GM18867 (cell line): ENCODE results near the gene CERK.

Source experiments
- ATAC-seq: cut with Tn5 transposase; IDR thresholded peaks from one replicate; pipeline ENCODE4 v1.9.1; 2021; ENCODE audit warnings: mild to moderate bottlenecking, moderate library complexity; ENCODE audit not compliant: unreplicated experiment

Gene CERK

DNA sequence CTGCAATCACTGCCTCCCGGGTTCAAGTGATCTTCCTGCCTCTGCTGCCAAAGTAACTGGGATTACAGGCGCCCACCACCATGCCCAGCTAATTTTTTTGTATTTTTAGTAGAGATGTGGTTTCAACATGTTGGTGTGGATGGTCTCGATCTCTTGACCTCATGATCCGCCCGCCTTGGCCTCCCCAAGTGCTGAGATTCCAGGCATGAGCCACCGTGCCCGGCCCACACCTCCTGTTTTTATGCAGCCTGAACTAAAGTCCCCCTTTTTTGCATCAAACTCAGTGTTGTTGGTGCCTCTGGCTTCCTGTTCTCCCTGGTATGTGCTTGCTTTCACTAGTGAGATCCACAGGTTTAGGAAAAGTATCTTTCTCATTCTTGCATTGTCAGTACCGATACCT is 28.6 kb upstream of the CERK start:
- ATAC-seq, result no peak

DNA sequence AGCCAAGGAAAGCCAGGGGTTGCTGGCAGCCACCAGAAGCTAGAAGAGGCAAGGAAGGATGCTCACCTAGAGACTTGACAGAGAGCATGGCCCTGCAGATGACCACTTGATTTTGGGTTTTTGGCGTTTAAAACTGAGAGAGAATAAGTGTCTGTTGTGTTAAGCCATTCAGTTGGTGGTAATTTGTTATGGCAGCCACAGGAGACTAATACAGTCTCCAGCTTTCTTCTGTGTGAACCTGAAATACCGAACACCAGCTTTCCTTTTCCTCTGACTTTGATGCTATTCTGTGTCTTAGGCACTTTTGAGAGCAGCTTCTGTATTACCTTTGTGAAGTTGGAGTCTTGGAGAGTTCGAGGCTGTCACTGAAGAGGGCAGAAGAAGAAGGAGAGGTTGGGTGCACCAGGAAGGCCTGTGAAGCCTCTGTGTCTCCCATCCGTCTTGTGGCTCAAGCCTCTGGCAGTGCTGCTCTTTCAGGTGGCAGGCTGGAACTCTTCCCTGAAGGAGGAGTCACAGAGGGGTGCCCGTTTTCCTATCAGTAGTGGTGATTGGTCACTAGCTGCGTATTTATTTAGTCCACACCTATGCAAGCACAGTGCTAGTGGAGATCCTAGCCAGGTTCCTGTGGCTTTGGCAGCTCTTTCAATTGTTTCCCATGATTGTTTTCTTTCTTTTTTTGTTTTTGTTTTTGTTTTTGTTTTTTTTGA is 26.9 kb upstream of the CERK start:
- no peak for ATAC-seq

DNA sequence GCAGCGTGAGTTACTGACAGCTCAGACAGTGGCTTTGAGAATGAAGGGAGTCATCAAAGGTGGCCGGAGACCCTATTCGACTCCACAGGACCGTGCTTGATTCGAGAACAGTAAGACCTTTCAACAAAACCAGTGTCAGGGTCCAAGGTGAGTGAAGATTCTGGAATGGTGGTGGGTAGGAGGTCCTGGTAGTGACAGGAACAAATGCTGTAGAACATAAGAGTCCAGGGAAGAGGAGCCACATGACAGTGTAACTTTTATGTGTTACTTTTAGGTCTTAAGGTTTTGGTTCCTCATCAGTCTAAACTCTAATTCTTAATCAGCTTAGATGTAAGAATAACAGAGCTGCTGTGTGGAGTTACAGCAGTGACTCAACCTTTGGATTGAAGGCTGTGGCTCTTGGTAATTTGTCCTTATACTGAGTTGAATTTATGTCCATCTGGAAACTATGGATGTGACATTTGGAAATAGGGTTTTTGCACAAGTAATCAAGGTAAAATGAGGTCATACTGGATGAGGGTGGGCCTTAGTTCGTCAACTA is 26.2 kb upstream of the CERK start:
- no peak for ATAC-seq

DNA sequence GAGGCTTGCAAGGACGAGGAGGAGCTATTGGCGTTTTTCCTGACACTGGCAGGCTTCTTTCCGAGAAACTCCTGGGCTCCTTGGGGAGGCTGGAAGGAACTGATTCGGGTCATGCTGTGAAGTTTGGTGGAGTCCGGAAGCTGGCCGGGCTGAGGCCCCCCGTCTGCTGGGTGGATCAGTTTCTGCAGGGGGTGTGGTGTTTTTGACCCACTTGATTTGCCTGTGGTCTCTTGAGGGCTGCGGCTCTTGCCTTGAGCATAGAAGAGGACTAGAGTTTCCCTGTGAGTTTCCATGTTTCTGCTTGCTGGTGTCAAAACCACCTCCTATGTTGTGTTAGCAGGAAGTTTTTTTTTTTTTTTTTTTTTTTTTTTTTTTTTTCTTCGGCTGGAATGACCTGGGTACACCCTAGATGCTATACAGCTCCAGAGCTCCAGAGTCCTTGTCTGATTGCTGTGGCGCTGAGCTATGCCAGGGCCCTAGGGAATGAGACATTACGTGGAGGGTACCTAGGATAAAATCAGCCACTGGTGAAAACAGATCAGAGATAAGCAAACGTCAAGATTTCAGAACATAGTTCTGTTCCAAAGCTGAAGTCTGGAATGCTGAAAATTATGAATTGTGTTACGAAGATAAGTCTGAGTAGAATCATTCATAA is 25.1 kb upstream of the CERK start:
- ATAC-seq, result peak; percentile 55

DNA sequence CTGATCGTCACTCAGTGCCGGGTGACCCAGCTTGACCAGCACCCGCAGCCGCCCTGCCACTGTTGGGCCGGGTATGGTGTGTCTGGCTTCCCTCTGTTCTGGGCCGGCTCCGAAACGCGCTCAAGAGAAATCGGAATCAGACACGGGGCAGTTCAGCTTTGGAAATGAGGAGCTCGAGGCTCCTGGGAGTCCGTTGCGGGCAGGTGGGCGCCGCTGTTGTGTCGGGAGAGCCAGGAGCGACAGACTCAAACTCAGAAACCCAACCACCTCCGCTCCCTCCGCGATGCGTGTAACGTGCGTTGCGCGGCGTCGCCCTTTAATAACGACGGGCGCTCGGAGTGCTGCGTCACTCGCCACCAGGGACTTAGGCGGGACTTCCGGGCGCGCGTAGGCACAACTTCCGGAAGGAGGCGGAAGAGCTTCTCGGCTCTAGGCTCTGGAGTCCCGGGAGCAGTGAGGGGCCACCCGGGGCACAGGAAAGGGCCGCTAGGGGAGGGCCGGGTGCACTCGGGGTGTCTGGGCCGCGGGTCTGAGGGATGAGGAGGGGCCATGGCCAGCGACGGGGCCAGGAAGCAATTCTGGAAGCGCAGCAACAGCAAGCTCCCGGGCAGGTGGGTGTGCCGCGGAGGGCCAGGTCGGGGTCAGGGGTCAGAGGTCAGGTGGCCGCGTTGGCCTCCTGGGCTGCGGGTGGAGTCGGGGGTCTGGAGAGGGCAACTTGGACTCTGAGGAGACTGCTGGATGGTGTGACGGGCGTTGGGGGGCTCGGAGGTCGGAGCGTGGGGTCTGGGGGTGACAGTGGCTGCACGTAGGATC is 24.4 kb upstream of the CERK start, which contains the start of gene TBC1D22A:
Gene TBC1D22A, plus strand, starts transcription at position 413 of the 813 bp plus-strand sequence. Its CDS starts 137 bp downstream, at position 550.
- peak; percentile 79 for ATAC-seq

DNA sequence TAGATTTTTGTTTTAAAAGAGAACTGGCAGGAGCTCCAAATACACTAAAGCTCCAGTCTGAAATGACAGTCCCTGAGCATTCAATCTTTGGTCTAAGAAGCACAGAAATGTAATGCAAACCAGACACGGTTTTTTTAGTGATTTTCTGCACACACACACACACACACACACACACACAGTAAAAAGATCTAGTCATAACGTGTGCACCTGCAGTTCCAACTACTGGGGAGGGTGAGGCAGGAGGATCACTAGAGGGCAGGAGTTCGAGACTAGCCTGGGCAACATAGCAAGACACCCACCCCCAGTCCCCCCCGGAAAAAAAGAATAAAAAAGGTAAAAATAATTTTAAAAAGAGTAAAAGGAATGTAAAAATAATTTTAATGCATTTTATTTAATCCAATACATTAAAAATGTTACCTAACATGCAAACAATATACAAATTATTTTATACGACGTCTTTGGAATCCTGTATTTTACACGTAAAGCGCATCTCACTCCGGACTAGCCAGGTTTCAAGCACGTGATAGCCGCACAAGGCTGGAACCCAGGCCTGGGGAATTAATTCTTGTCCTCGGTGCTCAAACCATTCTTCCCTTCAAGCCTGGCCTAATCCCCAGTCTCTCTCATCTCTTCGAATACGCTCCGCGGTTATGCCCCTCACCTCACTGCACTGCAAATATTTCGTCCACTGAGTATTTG is 23.6 kb upstream of the CERK start:
- ATAC-seq, result no peak

DNA sequence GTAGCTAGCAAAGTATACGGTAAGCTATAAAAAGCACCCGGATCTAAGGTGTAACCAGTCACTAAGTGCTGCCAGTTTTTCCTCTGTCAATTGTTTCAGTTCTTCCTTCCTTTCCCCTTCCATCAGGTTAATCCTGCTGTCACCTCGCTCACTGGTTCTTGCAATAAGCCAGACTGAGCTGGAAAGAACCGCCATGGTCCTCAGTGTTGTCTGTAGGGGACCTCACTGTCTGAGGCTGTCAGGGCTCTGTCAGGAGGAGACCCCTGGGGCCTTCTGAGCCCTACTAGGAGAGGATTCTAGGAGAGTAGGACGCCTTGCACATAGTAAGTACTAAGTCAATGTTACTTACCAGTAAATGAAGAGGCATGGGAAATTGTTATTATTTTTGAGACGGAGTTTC is 23.0 kb upstream of the CERK start:
- ATAC-seq, result no peak

DNA sequence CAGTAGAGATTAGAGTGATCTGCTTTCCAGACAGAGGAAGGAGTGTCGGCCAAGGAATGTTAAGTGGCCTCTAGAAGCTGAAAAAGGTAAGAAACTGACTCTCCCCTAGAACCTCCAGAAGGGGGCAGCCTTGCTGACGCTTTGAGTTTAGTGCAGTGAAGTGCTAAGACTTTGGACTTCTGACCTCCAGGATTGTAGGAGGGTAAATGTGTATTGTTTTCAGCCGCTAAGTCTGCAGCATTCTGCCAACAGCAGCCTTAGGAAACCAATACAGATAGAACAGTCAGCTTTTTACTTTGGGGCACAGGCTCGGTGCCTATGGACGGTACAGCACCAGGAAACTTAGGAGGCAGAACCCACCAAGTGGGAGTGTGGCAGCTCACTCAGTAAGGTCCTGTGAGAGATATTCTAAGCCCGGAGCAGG is 20.8 kb upstream of the CERK start:
- no peak for ATAC-seq

DNA sequence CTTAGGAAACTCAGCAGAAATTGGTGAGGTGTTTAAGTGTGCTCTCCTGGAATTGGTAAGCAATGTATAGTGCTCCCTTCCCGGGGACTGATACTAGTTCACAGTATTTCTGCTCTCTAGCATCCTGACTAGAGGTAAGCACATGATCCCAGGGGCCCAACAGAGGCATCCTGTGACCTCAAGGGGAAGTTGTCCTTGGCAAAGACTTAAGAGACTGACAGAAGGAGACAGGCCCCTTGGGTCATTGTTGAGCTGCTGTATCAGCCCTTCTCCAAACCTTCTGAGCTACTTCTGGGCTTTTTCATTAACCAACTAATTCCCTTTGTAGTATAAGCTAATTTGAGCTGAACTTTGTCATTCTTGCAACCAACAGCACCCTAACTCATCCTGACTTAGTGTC is 20.1 kb upstream of the CERK start:
- no peak for ATAC-seq

DNA sequence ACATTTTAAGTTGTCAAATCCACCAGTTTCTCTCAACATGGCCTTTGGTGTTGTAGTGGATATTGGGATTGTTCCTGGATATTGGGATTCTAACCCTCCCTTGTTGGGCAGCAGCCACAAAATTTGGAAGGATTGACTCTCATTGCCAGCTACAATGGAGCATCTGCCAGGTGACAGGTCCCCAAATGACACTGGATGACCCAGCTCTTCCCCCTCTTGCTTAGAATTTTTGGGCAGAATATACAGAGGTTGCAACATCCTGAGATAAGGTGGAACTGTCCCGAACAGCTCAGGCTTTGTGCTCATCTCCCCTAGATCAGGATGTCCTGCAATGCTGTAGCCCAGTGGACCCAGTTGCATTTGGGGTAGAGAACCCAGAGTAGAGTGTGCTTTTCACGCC is 19.1 kb upstream of the CERK start:
- ATAC-seq, result no peak

DNA sequence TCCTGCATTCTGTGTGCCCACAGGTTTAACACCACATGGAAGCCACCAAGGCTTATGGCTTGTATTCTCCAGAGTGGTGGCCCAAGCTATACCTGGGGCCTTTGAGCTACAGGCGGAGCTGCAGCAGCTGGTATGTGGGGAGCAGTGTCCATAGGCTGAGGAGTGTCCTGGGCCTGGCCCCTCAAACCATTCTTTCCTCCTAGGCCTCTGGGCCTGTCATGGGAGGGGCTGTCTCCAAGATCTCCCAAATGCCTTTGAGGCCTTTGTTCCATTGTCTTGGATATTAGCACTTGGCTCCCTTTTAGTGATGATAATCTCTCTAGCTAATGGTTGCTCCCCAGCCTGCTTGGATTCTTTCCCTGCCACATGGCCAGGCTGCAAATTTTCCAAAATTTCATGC is 18.0 kb upstream of the CERK start:
- ATAC-seq, result no peak

DNA sequence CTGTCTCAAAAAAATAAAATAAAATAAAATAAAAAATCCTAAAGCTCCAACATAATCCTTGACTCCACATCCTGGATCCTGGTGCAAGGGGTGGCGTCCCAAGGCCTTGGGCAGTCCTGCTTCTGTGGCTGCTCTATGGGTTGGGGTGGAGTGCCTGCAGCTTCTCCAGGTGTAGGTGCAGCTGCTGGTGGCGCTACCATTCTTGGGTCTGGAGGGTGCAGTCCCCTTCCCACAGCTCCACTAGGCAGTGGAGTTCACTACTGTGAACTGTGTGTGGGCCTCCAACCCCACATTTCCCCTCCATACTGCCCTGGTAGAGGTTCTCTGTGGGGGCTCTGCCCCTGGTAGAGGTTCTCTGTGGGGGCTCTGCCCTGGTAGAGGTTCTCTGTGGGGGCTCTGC is 17.5 kb upstream of the CERK start:
- ATAC-seq, result no peak

DNA sequence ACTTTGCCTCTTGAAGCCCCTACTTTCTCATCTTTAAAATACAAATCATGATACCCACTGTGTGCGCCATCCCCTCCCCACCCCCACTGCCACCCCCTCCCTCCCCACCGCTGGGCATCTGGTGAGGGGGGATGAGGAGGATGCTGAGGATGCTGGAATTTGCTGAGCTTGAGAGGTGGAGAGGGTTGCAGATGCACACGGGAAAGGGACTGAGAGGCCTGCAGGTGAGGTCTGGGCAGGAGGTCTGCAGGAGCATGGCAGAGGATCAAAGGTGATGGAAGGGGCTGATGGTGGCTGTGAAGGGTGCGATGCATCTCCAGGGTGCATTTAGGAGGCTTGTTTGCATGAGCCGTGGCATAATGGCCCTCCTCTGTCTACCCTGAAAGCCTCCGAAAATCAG is 16.8 kb upstream of the CERK start:
- no peak for ATAC-seq

DNA sequence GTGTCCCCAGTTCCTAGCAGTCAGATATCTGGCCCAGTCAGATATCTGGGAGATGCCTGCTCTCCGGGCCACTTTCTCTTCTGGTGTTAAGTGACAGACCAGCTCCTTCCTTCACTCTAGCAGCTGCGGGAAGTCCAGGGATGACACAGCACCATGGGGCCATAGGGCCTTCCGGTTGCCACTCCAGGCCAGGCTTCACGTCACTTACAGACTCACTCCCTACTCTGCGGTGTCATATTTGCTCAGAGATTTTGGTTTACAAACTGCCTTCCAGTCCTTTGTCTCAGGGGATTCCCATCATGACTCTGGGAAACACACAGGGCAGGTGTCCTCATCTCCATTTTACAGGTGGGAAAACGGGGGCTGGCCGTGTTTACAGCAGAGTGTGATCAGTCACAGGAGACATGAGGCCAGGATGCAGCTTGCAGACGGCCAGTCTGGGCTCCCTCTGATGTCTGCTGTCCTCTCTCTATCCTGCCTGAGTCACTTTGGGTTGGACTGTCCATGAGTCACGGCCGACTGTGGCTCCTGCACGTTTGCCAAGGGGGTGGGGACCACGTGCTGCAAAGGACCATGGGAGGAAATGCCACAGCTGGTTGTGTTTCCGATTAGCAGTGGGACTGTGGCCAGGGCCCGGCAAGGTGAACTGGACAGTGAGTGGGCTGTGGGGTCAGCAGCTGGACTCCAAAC is 16.2 kb upstream of the CERK start:
- ATAC-seq, result no peak

DNA sequence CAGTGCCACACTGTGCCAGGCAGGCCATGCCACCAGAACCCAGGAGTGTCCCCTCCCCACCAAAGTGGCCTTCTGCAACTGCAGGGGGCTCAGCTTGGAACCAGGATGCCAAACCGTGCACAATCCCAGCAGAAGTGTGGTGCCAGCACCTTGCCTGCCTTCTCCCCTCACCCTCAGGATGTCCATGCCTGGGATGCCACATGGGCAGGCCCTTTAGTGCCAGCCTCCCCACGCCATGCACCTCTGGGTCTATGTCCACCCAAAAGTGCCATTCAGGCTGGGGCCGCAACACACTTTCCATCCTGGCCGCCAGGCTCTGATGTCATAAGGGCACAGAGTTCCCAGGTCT is 15.7 kb upstream of the CERK start:
- ATAC-seq, result no peak

DNA sequence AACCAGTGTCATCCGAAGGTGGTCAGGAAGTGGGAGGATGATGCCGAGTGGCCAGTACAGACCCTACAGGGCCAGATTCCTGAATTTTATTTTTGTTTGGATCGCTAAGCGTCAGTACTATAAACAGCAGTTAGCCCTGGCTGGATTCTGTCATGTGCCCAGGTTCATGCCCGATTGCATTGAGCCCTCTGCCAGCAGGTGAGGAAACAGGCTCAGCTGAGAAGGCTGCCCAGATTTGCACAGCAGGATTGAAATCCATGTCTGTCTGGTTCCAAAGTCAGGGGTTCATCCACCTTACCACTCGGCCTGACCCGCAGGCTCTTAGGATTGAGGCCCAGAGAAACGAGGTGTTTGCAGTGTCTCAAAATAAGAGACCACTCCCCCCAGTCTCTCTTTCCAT is 15.3 kb upstream of the CERK start:
- ATAC-seq, result no peak

DNA sequence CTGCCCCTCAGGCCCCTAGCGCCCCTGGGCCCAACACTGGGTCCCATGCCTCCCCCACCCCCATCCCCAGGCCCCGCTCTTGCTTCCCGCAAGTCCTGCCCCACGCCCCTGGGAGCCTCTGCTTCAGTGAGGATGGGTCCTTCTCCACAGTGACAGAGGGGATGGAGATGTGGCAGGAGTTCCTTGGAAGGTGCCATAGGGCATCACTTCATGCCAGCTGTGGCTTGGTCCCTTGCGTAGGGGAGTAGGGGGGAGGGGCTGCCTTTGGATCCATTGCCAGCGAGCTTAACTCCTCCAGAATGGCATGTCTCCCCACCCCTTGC is 14.9 kb upstream of the CERK start:
- no peak for ATAC-seq

DNA sequence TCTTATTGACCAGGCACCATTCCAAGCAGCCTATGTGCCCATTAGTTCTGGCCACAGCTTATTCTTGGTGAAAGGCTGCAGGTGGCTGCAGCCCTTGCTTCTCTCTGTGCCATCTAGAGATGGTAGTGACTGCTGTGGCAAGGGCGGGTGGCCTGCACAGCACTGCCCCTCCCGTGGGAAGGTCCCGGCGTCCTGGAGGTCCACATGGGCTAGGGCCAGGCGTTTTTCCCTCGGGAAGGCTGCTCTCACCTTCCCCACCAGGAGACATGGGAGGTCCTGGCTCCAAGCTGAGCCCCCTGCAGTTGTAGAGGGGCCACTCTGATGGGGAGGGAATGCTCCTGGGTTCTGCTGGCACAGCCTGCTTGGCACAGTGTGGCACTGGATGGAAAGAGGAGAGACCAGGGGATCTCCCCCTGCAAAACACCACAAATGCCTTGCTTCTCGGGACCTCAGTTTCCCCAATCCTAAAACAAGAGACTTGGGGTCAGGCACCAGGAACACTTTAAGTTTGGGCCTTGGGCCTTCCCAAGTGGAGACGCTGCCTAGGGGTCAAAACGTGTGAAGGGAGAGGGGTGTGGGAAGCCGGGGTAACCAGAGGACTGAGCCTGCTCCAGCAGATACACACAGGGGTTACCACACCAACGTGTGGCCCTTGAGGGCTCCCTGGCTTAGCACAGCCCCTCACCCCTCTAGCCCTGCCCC is 14.4 kb upstream of the CERK start:
- ATAC-seq, result no peak

DNA sequence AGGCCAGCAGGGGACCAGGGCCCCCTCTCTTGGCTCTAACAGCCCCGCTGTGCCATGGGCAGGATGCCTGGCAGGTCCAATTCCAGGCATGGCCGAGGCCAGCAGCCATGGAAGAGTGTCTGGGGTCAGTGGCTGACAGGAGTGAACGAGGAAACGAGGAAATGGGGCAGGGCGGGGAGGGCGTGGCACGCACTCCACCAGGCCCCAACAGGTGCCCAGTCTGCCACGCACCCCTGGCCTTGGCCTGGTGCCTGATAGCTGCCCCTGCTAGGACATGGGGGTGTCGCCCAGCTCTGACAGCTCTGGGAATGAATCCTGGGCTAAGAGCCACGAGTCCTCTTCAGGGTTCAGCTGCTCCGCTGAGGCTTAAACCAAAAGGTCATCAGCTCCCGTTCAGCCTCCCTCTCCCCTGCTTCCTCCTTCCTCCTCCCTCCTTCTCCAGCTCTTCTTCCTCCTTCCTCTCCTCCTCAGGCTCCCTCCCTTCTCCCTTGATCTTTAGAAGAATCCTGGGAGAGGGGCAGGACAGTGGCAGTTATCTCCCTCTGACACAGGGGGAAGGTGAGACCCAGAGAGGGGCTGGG is 12.9 kb upstream of the CERK start:
- ATAC-seq, result no peak

DNA sequence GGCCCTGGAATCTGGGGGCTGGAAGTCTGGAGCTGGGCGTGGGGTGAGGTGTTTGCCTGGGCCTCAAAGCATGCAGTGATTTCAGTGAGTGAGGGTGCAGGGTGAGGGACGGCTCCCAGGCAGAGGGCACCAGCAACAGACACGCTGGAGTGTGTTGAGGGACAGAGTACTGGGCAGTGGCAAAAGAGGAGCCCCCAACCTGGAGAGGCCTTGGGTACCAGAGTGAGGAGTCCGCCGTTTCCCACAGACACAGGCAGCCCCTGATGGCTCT is 12.4 kb upstream of the CERK start:
- no peak for ATAC-seq
